ENCODE data around the gene ZNF280A.

ZNF280A gene

DNA sequence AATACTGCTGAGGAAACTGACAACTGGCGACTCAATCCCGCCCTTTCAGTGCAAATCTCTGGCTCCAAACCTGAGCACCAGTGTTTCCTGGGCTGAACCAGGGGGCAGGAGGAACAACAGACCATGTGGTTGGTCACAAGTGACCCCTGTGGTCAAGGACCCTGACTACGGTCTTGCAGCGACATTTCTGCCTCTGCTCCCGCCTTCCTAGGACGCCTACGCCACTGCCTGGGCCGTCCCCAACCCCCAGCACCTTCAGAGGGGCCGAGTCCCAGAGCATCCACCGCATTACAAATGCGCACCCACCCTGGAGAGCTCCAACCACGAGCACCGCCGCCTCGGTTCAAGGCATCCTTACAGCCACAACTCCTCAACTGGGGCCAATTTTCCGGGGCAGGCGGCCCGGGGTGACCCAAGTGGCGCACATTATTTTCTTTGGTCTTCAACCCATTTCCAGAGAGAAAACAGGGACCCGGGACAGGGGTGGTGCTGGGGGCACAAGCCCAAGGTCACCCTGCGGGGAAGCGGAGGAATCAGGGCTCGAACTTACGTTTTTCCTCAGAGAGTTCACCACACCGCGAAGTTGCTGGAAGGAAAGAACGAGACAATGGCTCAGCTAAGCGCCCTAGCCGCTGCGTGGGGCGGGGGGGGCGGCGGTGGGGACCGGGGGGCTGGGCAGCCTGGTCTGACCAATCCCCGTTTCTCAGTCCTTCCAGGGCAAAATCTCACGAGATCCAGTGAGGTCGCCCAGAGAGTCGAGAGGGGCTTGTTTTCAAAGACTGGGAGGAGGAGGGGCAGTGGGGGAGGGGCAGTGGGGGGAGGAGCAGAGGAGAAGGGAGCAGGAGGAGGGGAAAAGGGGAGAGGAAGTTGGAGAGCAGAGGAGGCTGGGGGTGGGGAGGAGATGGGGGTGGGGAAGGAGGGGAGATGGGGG is 37.2 kb upstream of the ZNF280A start:
- H3K27me3 ChIP-seq = no peaks in the 10 kb centered on the region
- 0 out of 2 replicates have a peak, but pooled peaks cover 3% of the 10 kb centered on the region for H3K4me1 ChIP-seq
- DNase-seq = no peak
- no peaks in the 10 kb centered on the region for H3K36me3 ChIP-seq
- TF ChIP-seq, protein P1, sequence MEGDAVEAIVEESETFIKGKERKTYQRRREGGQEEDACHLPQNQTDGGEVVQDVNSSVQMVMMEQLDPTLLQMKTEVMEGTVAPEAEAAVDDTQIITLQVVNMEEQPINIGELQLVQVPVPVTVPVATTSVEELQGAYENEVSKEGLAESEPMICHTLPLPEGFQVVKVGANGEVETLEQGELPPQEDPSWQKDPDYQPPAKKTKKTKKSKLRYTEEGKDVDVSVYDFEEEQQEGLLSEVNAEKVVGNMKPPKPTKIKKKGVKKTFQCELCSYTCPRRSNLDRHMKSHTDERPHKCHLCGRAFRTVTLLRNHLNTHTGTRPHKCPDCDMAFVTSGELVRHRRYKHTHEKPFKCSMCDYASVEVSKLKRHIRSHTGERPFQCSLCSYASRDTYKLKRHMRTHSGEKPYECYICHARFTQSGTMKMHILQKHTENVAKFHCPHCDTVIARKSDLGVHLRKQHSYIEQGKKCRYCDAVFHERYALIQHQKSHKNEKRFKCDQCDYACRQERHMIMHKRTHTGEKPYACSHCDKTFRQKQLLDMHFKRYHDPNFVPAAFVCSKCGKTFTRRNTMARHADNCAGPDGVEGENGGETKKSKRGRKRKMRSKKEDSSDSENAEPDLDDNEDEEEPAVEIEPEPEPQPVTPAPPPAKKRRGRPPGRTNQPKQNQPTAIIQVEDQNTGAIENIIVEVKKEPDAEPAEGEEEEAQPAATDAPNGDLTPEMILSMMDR (IDR thresholded peaks at IDR 0.05; ENCODE audit: low read depth, low read length) = no peak
- no peaks in the 10 kb centered on the region for H3K9me3 ChIP-seq
- H3K4me3 ChIP-seq (ENCODE audit: low read depth, low read length) = no peak overlapping the region

DNA sequence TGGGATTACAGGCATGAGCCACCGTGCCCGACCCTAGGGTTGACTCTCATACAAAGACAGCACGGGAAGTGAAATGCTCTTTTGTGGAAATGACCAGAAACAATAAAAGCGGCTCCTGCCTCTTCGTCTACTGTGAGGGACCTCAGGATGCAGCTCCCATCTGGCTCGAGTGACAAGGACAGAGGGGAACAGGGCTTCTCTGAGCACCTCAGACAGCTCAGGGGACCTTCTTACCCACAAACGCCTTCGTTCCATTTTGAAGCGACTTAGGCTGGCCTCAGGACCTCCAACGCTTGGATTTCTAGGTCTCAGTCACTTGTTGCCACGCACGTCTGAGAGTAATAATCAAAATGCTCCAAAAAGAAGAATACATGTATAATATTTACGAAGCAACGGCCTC is 36.5 kb upstream of the ZNF280A start:
- Histone ChIP-seq H3K27me3 (no peaks in the 10 kb centered on the region), H3K9me3 (no peaks in the 10 kb centered on the region), H3K36me3 (no peaks in the 10 kb centered on the region), H3K4me3 (ENCODE audit: low read depth, low read length) (no peak overlapping the region), H3K4me1 (0 out of 2 replicates have a peak, but pooled peaks cover 3% of the 10 kb centered on the region)
- no peak for DNase-seq
- TF ChIP-seq, protein P1 (IDR thresholded peaks at IDR 0.05; ENCODE audit: low read depth, low read length) = no peak

DNA sequence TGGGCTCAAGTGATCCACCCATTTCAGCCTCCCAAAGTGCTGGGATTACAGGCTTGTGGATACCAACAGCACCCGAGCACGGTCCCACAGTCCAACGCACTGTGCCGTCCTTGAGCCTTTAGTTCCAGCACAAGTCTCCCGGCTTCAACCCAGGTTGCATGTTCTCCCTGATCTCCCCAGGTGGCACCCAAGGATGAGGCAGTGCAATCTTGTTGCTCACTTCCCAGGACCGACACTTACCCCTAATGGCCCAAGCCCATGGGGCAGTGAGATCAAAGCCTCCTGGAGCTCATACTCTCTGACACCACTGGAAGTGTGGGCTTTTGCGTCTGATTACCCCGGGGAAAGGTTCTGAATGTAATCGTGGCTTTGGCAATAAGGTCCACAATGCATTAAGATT is 35.5 kb upstream of the ZNF280A start:
- Histone ChIP-seq H3K4me3 (ENCODE audit: low read depth, low read length) (no peak overlapping the region), H3K9me3 (no peaks in the 10 kb centered on the region), H3K4me1 (0 out of 2 replicates have a peak, but pooled peaks cover 3% of the 10 kb centered on the region), H3K36me3 (no peaks in the 10 kb centered on the region), H3K27me3 (no peaks in the 10 kb centered on the region)
- DNase-seq = no peak
- TF ChIP-seq, protein P1 (IDR thresholded peaks at IDR 0.05; ENCODE audit: low read depth, low read length) = no peak

DNA sequence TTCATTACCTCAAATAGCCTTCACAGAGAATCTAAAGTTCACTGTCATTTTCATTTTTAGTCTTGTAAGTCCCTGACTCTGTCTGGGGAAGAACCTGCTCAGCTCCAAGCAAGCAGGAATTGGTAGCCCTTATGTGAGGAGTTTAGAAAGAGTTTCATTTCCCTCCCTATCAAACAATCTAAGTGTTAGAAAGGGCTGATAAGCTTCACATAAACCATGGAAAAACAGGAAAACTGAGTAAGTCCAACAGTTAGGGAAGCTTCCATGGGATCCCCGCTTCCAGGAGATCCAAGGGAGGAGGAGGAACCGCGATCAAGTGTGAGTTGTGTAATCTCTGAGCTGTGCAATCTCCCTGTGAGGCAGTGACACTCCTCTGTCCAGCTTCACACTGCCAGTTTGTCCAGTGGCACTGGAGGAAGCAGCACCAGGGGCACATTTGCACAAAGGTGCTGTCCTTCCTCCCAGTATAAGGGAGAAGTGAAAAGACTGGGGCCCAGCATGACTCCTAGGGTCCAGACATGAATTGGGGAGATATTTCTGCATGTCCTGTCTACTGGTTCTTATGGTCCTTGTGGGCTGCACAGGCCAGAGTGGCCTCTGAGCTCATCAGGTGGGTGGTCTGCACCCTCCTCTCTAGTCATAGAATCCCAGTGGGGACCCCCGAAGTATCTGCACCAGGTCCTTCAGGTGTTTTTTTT is 34.7 kb upstream of the ZNF280A start:
- Histone ChIP-seq H3K36me3 (no peaks in the 10 kb centered on the region), H3K4me1 (0 out of 2 replicates have a peak, but pooled peaks cover 3% of the 10 kb centered on the region), H3K9me3 (no peaks in the 10 kb centered on the region), H3K4me3 (ENCODE audit: low read depth, low read length) (no peak overlapping the region), H3K27me3 (no peaks in the 10 kb centered on the region)
- TF ChIP-seq, protein P1 (IDR thresholded peaks at IDR 0.05; ENCODE audit: low read depth, low read length) = no peak
- no peak for DNase-seq

DNA sequence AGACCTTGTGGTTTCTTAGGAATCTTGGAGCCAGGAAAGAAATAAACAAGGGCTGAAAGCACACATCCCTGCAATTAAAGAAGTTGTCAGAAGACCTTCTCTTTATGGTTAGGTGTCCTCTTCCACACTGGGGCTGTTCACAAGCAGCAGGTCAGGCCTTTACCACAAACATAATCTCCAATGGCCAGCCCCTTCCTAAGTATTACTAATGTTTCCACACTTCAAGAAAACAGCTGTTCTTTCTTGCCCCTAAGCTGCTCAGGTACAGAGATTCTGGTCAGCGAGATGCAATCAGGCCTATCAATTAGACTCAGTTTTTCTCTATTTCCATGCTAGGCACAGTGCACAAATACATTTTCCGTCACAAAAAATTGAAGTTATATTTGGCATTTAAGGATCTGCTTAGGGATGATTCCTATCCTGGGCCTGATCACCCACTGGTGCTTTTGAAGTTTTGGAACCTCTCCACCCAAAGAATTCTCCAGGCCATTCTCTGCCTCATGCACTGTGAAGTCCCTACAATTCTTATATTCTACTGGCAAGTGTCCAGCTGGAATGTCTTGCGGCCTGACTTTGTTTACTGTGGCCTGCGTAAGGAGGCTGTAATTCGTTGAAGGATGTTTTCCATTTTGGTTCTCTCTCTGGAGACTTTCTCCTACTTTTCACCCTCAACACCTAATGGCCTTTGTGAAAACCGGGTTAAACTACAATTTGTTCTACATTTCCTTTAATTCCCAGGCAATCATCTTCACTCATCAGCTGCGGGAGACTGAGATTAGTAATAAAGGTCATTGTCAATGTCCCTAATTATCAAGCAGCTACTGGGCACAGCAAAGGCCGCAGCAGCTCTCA is 33.9 kb upstream of the ZNF280A start:
- Histone ChIP-seq H3K4me3 (ENCODE audit: low read depth, low read length) (no peak overlapping the region), H3K9me3 (no peaks in the 10 kb centered on the region), H3K4me1 (0 out of 2 replicates have a peak, but pooled peaks cover 3% of the 10 kb centered on the region), H3K27me3 (no peaks in the 10 kb centered on the region), H3K36me3 (no peaks in the 10 kb centered on the region)
- DNase-seq = no peak
- TF ChIP-seq, protein P1 (IDR thresholded peaks at IDR 0.05; ENCODE audit: low read depth, low read length) = no peak

Data from BE2C (cell line).